HFFc6 (cell line): ENCODE results near the gene LCE1D. TPM values are rescaled to one million over a fixed set of nuclear protein-coding genes. Genes with fewer than 3 reads are reported as not detected.

ENCODE experiments used
- DNase-seq: peaks from one replicate; pipeline ENCODE4 v3.0.0-alpha.2; 2018
- H3K27ac Mint-ChIP-seq: 2 replicates; pipeline ENCODE4 v1.8.0; 2020; ENCODE audit warnings: mild to moderate bottlenecking, mixed read lengths
- H3K27me3 Mint-ChIP-seq: 2 replicates; pipeline ENCODE4 v1.8.0; 2021; ENCODE audit warnings: mild to moderate bottlenecking, moderate library complexity, mixed read lengths; ENCODE audit not compliant: insufficient read depth
- H3K36me3 Mint-ChIP-seq: 2 replicates; pipeline ENCODE4 v1.8.0; 2021; ENCODE audit warnings: low read depth, mixed read lengths
- H3K4me1 Mint-ChIP-seq: 2 replicates; pipeline ENCODE4 v1.8.0; 2020; ENCODE audit warnings: low read depth, mixed read lengths
- H3K4me3 Mint-ChIP-seq: 2 replicates; pipeline ENCODE4 v1.8.0; 2020; ENCODE audit warnings: mild to moderate bottlenecking, moderate library complexity, mixed read lengths
- H3K9me3 Mint-ChIP-seq: 2 replicates; pipeline ENCODE4 v1.8.0; 2020; ENCODE audit warnings: mild to moderate bottlenecking, mixed read lengths
- total RNA-seq, 6 experiments: library from RNA; stranded (reverse); fragmentation: NEBNext Ultra II Directional; extraction: Animal tissue kit (Norgen Biotek cat#: 25700); gene quantifications; 2 replicates in 1 of 6; 3 replicates in 5 of 6; pipeline ENCODE4 v1.2.3, GENCODE V29; 2021
- TF ChIP-seq, protein P1 (sequence below): fragments of 200-600 bp; sonication (generic); IDR thresholded peaks from 2 replicates; pipeline ENCODE4 v1.5.0; 2021; ENCODE audit warnings: antibody characterized with exemption, mild to moderate bottlenecking

LCE1D gene
- total RNA-seq, 6 experiments from 2014 or later = not detected

DNA sequence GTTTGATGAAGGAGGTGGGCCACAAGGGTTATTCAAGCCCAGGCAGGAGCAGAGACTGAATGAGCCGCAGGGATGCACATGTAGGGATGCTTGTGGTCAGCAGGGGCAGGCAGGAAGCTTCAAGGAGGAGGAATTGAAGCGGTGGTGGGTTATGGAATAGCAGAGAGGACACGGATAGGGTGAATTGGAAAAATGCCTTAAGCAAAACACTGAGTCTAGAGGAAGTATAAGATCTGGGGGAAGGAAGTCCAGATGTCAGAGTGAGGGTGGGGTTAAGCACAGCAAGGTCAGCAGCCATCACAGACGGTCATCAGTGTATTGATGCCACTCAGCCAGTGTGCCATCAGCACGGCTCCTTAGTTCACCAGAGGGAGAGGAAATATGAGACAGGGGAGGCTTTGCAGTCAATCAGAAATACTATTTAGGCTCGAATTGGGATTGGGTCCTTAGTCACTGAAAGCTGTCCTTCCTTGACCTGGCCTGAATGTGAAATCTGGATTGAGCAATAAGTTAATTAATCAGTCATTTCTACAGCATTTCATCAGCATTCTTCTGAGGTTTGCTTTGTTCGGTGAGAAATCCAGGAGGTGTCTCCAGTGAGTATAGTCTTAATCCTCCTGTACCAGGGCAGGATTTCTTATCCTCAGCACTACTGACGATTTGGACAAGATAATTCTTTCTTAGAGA lies 27.5 kb upstream of the LCE1D start:
- H3K4me3 Mint-ChIP-seq = no peak overlapping the region
- TF ChIP-seq, protein P1, sequence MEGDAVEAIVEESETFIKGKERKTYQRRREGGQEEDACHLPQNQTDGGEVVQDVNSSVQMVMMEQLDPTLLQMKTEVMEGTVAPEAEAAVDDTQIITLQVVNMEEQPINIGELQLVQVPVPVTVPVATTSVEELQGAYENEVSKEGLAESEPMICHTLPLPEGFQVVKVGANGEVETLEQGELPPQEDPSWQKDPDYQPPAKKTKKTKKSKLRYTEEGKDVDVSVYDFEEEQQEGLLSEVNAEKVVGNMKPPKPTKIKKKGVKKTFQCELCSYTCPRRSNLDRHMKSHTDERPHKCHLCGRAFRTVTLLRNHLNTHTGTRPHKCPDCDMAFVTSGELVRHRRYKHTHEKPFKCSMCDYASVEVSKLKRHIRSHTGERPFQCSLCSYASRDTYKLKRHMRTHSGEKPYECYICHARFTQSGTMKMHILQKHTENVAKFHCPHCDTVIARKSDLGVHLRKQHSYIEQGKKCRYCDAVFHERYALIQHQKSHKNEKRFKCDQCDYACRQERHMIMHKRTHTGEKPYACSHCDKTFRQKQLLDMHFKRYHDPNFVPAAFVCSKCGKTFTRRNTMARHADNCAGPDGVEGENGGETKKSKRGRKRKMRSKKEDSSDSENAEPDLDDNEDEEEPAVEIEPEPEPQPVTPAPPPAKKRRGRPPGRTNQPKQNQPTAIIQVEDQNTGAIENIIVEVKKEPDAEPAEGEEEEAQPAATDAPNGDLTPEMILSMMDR = no peak
- no peak for DNase-seq
- no peaks in the 10 kb centered on the region; the same call in 1 of the 2 replicates for H3K4me1 Mint-ChIP-seq
- no peaks in the 10 kb centered on the region for H3K36me3 Mint-ChIP-seq
- H3K9me3 Mint-ChIP-seq = peaks cover 11% of the 10 kb centered on the region; the same call in 1 of the 2 replicates
- H3K27me3 Mint-ChIP-seq = no peaks in the 10 kb centered on the region; the same call in none of the 2 replicates
- no peak overlapping the region for H3K27ac Mint-ChIP-seq

DNA sequence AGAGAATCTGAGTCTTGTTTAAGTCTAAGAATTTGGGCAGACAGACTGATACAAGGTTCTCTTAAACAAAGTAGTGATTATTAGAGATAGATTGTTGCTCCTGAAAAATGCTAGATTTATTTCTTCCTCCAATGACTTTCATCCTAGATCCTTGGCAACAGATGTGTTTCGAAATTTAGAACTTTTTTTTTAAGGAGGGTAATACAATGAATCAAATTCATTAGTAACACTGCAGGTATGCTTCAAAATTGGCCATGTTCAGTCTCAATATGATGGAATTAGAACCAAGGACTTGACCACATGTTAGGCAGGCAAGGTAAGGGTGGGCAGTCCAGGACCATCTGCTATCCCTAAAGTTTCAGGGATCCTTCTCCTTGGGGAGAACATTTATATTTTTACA lies 26.1 kb upstream of the LCE1D start:
- H3K27ac Mint-ChIP-seq = no peak overlapping the region
- no peaks in the 10 kb centered on the region; the same call in 1 of the 2 replicates for H3K4me1 Mint-ChIP-seq
- no peak overlapping the region for H3K4me3 Mint-ChIP-seq
- DNase-seq = no peak
- no peaks in the 10 kb centered on the region; the same call in none of the 2 replicates for H3K27me3 Mint-ChIP-seq
- H3K36me3 Mint-ChIP-seq = no peaks in the 10 kb centered on the region
- TF ChIP-seq, protein P1 = no peak
- H3K9me3 Mint-ChIP-seq = peaks cover 20% of the 10 kb centered on the region; the same call in 1 of the 2 replicates

DNA sequence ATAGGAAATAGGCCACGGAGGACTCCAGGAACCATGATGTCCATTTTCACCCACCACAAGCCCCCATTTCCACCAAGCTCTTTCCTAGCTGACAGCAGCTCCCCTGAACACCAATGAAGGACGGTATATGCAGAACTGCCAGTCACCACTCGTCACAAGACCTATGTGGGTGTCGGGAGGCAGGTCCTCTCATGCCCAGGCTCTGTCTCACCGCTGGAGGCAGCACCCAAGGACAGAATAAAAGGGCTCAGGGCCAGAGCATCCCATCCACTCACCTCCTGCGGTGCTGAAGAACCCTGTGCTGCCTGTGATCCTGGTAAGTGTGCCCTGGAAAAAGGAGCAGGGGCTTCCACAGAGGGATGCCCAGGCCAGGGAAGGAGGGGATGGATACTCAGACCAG lies 21.6 kb upstream of the LCE1D start, which contains the start of gene LCE1F:
LCE1F (plus strand) TSS at position 266 of the 400 bp plus-strand sequence. CDS start 1,232 bp downstream, outside the sequence.
- TF ChIP-seq, protein P1 = no peak
- no peak within 1 kb of the TSS for H3K4me3 Mint-ChIP-seq
- no peak within 1 kb of the TSS for H3K27ac Mint-ChIP-seq
- no peaks in the 10 kb centered on the region; the same call in none of the 2 replicates for H3K27me3 Mint-ChIP-seq
- H3K36me3 Mint-ChIP-seq = no peaks in the 10 kb centered on the region
- DNase-seq = no peak
- no peaks in the 10 kb centered on the region for H3K4me1 Mint-ChIP-seq
- H3K9me3 Mint-ChIP-seq = peaks cover 17% of the 10 kb centered on the region; the same call in 1 of the 2 replicates

DNA sequence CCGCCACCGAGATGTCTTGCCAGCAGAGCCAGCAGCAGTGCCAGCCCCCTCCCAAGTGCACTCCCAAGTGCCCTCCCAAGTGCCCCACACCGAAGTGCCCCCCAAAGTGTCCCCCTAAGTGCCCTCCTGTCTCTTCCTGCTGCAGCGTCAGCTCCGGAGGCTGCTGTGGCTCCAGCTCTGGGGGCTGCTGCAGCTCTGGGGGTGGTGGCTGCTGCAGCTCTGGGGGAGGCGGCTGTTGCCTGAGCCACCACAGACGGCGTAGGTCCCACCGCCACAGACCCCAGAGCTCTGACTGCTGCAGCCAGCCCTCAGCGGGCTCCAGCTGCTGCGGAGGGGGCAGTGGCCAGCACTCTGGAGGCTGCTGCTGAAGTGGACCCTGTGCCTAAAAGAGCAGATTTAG lies 20.2 kb upstream of the LCE1D start:
- Mint-ChIP-seq H3K4me3 (no peak overlapping the region), H3K27ac (no peak overlapping the region), H3K36me3 (no peaks in the 10 kb centered on the region), H3K9me3 (peaks cover 17% of the 10 kb centered on the region; the same call in 1 of the 2 replicates), H3K4me1 (no peaks in the 10 kb centered on the region), H3K27me3 (no peaks in the 10 kb centered on the region; the same call in none of the 2 replicates)
- TF ChIP-seq, protein P1 = no peak
- DNase-seq = no peak

GRCh38 chr1:152777510-152778137 lies 18.9 kb upstream of the LCE1D start:
- Mint-ChIP-seq H3K27ac (no peak overlapping the region), H3K4me1 (no peaks in the 10 kb centered on the region), H3K9me3 (peaks cover 12% of the 10 kb centered on the region; the same call in 1 of the 2 replicates), H3K4me3 (no peak overlapping the region), H3K36me3 (no peaks in the 10 kb centered on the region), H3K27me3 (no peaks in the 10 kb centered on the region; the same call in none of the 2 replicates)
- TF ChIP-seq, protein P1 = peak; percentile 53; the same call in 1 of the 2 replicates
- peak; percentile 13 for DNase-seq
